Measurements from ENCODE around the gene EXOSC2.

- TF ChIP-seq, protein P1, sequence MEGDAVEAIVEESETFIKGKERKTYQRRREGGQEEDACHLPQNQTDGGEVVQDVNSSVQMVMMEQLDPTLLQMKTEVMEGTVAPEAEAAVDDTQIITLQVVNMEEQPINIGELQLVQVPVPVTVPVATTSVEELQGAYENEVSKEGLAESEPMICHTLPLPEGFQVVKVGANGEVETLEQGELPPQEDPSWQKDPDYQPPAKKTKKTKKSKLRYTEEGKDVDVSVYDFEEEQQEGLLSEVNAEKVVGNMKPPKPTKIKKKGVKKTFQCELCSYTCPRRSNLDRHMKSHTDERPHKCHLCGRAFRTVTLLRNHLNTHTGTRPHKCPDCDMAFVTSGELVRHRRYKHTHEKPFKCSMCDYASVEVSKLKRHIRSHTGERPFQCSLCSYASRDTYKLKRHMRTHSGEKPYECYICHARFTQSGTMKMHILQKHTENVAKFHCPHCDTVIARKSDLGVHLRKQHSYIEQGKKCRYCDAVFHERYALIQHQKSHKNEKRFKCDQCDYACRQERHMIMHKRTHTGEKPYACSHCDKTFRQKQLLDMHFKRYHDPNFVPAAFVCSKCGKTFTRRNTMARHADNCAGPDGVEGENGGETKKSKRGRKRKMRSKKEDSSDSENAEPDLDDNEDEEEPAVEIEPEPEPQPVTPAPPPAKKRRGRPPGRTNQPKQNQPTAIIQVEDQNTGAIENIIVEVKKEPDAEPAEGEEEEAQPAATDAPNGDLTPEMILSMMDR (IDR thresholded peaks at IDR 0.05; ENCODE audit: insufficient read depth, low read length, poor library complexity, severe bottlenecking) = no peak
- no peak for TF ChIP-seq EZH2phosphoT487 (conservative IDR thresholded peaks at IDR 0.05; ENCODE audit: low read length)
Measured at GRCh38 chr9:130751631-130752355, 58.2 kb downstream of the EXOSC2 start.

Measured in SU-DHL-6 (cell line).